GM19328 (cell line): Measurements from ENCODE around the gene PRR14L.
A peak's percentile ranks its signal among the peaks of the same experiment; 100 is the strongest.
"Not testable (repeated sequence)": the region's sequence is repeated elsewhere in the genome, so short reads cannot be mapped to it uniquely, and the experiment has no call there.

ENCODE experiments used
- ATAC-seq: cut with Tn5 transposase; IDR thresholded peaks from one replicate; pipeline ENCODE4 v1.9.1; 2021; ENCODE audit warnings: mild to moderate bottlenecking, moderate library complexity; ENCODE audit not compliant: unreplicated experiment

The PRR14L gene

DNA sequence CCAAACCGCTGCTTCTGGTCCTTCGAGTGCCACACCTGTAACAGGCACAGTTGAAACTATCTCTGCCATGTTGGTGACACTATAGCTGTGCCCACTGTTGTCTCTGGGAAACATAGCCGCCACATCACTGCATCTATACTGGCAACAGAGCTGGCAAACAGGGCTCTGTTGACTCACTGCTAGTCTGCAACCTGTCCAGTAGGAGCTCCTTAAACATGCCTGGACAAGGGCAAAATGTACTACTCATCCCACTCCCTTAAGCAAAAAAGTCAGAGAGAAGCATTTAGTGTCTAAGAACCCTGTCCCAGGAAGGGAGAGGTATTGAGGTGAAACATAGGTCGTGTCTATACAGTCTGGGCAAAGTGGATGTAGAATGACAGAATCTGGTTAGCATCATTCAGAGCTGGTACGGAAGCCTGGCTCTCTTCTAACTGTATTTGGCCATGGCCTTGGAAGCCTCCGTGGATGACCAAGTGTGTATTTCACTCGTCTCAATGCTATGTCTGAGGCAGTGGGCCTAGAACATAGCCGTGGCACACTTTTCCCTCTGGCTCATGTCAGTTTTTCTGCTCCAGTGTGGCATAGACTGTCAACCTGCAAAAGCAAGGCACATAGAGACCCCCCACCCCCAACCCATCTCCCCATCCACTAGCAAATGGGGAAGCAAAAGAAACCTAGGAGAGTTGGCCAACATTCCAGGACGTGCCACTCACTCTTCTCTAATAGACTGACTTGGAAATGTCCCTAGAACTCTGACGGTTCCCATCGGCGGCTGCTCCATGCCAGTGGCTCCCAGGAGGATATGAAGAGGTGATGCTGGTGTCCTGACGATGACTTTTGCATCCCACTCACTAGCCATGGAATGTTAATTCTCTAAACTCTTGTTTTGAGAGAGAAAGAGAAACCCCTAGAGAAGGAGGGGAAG lies 66.5 kb downstream of the PRR14L start:
- no peak for ATAC-seq

DNA sequence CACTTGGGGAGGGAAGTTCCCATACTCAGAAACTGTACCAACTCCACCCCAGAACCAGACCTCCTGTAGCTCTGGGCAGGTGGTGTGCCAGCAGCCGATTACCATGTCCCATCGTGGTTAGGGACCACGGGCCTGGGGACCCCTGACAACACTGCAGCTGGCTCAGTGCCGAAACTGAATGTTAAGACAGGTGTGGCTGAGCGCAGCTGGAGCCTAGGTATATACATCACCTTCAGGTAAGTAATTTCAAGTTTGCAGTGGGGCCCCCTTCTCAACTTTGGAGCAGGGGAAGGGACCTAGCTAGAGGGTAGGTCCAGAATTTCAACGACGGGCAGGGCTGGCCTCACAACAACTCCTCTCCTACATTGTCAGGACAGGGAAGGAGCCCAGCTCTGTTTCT lies 67.2 kb downstream of the PRR14L start:
- ATAC-seq: no peak

DNA sequence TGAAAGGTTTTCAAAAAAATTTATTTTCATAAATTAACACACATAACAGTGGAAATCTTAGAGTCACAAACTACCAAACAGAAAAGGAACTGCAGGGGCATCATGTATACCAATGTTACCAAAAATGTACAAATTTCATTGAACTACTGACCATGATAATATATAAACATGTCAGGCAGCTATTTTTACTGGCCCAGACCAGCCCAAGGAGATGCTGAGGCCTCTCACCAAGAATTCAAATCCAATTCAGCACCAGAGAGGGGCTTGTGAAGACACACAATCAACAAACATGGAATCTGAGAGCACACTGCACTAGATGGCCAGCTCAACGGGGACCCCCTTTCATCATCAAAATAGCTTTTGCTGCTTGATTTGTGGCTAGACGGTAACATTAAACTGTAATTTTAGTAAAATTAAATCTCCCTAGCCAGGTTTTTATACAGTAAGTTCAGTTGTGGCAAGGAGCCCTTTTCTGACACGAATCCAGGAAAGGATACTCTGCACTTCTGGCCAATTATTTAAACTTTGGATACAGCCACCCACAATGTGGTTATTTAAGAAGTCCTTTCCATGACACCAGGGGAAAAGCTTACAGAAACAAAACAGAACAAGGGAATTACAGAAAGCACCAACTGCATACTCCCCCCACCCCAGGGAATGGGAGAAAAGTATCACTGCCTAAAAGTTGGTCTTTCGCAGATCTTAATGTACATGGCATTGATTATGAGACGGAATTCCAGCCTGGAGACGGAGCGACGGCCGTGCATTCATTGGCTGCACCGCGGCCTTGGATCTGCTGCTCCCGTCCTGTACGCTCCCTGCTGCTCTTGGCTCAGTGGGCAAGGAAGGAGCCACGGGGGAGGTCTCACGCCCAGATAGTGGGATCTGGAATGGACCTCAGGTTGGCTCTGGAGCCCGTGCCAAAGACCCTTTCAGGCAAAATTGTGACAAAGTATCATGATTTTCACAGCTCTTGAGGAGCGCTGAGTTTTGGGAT lies 68.3 kb downstream of the PRR14L start:
- ATAC-seq: no peak

DNA sequence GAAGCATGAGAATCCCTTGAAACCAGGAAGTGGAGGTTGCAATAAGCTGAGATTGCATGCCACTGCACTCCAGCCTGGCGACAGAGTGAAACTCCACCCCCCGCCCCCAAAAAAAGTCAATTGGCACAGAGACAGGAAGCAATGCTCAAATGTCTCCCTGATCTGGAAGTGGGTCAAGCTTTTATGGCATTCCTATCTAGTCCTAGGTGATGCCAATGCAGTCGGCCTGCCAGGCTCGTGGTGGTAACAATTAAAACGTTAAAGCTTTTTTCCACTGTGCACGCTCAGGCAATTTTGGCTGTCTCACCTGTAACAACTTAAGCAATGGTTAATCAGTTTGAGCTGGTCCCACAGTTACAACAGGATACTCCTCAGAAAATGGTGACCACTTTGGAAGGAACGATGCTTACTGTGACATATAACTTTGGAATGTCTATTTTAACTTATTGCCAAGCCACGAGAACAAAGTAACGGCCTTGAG lies 69.0 kb downstream of the PRR14L start:
- ATAC-seq: no peak

DNA sequence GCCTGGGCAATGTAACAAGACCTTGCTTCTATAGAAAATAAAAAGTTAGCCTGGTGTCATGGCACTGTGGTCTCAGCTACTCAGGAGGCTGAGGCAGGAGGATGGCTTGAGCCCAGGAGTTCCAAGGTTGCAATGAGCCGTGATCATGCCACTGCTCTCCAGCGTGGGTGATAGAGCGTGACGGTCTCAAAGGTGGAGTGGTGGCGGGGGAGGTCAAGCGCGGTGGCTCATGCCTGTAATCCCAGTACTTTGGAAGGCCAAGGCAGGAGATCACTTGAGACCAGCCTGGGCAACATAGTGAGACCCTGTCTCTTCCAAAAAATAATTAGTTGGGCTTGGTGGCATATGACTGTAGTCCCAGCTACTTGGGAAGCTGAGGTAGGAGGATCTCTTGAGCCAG lies 71.2 kb downstream of the PRR14L start:
- ATAC-seq: no peak

DNA sequence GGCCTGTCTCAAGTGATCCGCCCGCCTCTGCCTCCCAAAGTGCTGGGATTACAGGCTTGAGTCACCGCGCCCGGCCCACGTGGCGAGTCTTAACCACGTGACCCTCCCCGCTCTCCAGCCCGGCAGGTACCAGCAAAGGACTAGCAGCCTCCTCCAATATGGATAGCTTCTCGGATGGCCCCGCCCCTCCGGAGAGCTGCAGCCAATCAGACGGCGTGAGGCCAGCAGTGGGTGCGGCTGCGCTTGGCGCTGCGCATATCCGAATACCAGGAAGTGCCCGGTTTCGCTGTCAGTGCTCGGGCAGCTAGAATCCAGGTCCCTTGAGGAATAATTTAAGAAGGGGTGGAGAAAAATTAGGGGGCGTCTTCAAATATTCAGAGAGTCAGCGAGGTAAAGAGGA lies 73.2 kb downstream of the PRR14L start:
- peak; percentile 82 for ATAC-seq

DNA sequence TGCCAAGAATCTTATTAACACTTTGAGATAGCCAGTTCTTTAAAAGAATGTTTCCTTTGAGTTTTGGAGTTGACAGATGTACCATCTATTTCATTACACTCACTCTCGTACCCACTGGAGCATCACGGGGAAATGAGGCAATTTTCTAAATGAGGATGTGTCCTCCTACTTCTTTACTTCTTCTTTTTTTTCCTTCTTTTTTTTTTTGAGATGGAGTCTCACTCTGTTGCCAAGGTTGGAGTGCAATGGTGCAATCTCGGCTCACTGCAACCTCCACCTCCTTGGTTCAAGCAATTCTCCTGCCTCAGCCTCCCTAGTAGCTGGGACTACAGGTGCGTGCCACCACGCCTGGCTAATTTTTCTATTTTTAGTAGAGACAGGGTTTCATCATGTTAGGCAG lies 75.7 kb downstream of the PRR14L start:
- not testable (repeated sequence) for ATAC-seq

DNA sequence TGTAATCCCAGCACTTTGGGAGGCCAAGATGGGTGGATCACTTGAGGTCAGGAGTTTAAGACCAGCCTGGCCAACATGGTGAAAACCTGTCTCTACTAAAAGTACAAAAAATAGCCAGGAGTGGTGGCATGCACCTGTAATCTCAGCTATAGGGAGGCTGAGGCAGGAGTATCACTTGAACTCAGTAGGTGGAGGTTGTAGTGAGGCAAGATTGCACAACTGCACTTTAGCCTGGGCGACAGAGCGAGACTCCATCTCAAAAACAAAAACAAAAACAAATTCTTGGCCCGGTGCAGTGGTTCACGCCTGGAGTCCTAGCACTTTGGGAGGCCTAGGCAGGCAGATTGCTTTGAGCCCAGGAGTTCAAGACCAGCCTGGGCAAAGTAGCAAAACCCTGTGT lies 81.1 kb downstream of the PRR14L start:
- ATAC-seq: not testable (repeated sequence)

DNA sequence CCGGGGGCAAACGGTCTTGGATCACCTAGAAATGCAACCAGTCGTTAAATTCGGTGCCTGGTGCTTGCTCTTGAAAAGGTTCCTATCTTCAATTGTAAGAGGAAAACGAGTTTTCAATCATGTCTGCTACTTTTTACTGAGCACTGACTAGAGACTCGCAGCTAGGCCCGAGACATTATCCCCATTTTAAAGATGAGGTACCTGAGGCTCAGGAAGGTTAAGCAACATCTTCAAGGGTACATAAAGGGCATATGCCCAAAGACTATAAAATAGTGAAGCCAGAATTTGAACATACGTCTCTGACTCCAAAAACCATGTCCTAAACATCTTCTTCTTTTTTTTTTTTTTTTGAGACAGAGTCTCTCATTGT lies 87.3 kb downstream of the PRR14L start:
- ATAC-seq: no peak

DNA sequence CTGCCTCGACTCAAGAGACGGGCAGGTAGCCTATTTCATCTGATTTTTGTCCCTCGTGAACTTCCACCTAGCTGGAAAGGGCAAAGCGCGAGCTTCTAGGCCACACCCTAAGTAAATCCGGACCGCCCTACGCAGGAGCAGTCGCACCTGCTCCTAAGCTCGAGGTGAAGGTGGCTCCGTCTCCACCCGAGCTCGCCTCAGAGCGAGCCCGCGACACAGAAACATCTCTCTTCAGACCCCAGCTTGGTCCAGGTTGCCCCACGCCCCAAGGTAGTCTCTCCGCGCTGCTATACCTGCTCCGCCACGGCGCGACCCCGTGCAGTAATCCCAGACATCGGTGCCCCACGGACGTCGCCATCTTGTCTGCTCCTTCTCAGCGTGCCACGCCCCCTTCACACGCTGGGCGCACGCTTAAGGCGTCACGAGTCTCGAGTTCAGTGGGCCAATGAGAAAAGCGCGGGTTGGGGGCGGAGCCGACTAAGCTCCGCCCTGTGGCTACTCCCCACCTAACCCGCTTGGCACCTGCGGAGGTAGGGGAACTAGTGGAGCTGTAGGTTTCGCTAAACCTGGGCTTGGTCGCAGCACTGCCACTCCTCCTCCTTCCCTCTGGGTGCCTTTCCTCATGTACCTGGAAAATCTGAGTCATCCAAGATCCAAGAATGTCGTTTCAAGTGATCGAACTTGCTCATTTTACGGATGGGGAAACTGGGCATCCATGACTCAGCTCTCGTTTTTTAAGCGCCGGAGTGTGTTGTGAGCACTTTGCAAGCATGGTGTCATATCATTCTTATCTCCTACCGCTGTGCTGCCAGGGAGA lies 87.9 kb downstream of the PRR14L start, which contains the start of gene PISD:
Gene PISD (minus strand): TSS at position 365 of the 817 bp plus-strand sequence. CDS start 7 bp downstream, at position 358.
- ATAC-seq: peak; percentile 85

DNA sequence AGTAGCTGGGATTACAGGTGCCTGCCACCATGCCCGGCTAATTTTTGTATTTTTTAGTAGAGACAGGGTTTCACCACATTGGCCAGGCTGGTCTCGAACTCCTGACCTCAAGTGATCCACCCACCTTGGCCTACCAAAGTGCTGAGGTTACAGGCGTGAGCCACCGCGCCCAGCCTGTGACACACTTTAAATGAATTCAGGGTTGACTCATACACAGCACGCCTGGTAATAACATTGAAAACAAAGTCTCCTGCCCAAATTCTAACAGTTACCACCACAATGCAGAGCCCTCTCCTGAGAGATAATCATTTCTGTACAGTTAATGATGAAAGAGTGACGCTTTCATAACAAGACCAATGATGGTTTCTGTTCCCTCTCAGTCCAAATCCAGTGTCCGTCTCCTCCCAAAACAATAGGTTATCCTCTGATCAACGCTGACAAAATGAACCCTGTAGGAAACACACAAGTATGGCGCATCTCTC lies 89.0 kb downstream of the PRR14L start:
- not testable (repeated sequence) for ATAC-seq

DNA sequence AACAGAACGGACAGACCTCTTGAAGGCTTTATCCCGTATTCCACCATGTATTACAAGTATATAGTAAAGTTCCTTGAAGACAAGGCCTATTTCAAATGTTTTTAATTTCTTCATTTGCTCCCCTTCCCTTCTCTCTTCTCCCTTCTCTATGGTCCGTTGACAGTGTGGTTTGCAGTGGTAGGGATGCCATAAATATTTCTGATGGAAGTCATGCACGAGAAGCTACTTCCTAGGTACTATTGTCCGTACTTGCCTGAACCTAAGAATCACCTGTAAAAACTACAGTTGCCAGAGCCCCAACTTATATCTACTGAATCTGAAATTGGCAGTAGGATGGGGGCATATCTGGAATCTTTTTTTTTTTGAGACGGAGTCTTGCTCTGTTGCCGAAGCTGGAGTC lies 90.7 kb downstream of the PRR14L start:
- ATAC-seq: no peak

DNA sequence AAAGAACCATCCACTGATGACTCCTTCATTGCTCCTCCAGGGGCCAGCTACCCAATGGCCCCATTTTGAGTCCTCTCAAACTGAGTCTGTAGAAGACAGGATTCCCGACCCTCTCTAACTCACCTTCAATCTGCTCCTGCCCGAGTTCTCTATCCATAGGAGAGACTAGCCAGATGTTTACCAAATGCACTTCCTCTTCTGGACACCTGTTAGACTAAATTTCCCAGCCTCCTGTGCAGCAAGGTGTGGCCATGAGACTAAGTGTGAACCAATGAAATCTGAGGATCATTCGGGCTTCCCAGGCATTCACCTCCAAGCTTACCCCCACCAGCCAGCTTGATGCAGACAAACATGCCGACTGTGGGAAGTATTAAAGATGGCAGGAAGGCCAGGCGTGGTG lies 95.5 kb downstream of the PRR14L start:
- ATAC-seq: no peak

DNA sequence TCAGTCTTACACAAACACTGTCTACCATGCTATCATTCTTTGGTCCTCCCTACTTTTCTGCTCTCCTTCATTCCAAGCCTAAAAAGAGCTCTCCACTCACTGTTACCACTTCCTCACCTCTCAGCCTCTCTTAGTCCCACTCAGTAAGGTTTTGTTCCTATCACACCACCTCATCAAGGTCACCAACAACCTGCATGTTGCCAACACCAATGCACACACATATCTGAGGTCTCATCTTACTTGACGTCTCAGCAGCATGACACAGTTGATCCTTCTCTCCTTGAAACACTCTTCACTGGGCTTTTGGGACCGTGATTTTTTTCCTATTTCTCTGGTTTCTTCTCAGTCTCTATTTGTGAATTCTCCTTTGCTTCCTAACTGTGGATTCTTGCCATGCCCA lies 96.0 kb downstream of the PRR14L start:
- no peak for ATAC-seq

DNA sequence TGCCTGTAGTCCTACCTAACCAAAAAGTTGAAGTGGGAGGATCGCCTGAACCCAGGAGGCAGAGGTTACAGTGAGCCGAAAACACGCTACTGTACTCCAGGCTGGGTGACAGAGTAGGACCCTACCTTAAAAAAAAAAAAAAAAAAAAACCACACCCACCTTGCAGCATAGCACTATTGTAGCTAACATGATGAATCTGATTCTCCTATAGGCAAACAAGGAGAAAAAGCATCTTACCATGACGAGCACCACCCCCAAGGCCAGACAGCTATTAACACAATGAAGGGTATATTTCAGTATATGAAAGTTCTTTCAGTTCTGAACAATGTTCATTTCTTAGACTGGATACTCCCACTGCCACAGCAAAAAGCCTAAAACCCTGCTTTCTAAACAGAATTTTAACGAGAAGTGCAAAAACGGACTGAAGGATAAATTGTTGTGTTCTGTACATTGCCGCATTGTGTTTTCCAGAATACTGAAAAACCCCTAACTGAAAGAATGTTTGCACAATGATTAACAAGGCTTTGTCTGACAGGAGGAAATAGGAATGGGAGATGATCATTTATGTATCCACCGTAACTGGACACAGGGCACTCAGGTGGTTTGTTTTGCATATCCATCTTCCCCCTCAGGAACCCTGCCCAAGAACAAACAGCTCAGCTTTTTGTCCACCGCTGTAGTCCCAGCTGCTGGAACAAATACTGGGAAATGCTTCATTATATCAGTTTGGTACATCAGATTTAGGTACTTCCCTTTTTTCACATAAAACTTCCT lies 96.8 kb downstream of the PRR14L start:
- ATAC-seq: no peak

DNA sequence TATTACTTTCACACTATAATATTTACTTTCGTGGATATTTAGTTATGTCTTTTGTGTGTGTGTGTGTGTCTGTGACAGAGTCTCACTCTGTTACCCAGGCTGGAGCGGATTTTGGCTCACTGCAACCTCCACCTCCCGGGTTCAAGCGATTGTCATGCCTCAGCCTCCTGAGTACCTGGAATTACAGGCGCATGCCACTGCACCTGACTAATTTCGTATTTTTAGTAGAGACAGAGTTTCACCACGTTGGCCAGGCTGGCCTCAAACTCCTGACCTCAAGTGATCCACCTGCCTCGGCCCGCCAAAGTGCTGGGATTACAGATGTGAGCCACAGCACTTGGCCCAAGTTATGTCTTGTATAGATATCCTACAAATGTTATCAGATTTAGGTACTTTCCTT lies 97.8 kb downstream of the PRR14L start:
- no peak for ATAC-seq

DNA sequence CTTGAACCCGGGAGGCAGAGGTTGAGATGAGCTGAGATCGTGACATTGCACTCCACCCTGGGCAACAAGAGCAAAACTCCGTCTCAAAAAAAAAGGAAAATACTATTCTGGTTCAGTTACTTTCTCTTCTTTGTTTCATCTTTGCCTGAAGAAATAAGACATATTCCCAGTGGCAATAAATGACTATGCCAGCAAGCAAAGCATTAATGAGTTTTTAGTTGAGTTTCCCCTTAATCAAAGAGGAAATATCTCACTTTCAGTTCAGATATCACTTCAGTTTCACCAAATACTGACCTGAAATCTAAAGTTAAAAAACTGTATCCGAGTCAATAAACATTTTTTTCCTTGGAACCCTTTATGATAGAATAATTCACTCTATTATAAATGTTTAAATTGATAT lies 98.3 kb downstream of the PRR14L start:
- ATAC-seq: no peak

DNA sequence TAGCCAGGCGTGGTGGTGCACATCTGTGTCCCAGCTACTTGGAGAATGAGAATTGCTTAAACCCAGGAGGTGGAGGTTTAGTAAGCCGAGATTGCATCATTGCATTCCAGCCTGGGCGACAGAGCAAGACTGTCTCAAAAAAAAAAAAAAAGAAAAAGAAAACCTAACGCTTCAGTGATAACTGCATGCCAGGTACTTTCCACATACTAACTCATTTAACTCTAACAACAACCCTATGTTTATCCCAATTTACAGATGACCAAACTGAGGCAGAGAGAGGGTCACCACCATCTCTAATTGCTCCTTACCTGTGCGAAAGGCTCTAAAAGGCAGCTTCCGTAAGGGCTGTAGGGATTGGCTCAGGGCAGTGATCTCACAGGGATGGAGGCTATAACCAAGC lies 99.5 kb downstream of the PRR14L start:
- no peak for ATAC-seq

DNA sequence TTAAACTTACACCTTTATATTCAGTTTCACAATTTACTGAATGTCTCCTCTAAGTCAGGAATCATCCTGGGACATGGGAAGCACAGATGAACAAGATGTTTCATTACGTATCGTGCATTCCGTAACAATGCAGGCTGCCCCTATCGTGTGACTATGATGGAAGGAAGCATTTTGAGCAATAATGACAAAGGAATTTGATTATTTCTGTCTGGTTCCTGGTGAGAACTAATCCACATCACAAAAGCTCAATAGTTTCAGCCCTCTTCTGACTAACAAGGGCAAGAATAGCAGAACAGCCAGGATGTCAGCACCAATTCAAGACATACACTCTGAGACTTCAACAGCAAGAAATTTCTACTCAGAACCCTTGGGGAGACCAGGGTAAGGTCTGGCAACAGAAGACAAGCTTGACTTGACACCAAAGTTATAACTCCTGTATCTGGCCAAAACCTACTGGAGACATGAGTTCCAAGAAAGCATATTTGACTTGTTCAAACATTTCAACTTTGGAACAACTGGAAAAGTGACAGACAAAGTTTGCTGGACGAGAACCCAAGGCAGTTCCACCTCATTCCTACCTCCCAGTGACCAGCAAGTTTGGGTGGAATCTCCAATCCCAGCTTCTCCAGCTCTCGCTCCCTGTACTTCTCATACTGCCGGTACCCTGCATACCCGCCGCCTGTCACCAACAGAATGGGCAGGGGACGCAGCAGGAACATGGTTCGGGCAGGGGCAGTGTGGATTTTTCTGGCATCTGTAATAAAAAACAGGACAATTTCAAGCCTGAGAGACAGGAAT lies 102.2 kb downstream of the PRR14L start:
- ATAC-seq: no peak
